Measurements from ENCODE around the gene SEPTIN1.
A peak's percentile ranks its signal among the peaks of the same experiment; 100 is the strongest.

Gene SEPTIN1

DNA sequence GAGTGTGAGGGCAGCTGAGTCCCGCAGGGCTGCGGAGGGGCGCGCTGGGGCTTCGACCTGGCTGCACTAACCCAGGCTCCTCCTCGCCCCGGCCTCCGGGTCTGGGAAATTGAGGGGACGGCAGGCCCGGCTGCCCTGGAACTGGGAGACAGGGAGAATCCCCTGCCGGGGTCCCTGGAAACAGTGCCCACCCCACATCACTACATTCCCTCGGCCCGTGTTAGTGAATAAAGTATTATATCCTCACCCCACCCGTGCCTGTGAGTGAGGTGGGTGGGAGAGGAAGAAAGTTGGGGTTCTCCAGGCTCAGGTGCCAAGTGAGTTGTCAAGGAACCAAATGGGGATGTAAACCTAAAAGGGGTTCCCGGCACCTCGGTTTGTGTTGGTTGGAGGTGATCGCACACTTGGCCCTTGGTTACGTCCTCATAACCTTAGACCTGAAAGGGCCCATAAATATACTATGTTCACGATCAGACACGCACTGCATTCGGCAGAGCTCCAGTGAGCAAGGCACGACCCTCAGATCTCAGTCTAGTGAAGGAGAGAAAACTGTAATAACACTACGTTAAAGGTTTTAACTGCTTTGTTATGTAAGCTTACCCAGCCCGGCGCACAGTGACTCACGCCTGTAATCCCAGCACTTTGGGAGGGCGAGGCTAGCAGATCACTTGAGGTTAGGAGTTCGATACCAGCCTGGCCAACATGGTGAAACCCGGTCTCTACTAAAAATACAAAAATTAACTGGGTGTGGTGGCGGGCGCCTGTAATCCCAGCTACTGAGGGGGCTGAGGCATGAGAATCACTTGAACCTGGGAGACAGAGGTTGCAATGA is 36.2 kb upstream of the SEPTIN1 start:
- TF ChIP-seq CTCF (IDR thresholded peaks at IDR 0.05; ENCODE audit: borderline replicate concordance, insufficient read depth, low read depth, low read length): no peak
- H3K4me3 ChIP-seq (ENCODE audit: low read depth, low read length): peak overlapping the region; percentile 49

- H3K4me3 ChIP-seq (ENCODE audit: low read depth, low read length): peak overlapping the region; percentile 49
- TF ChIP-seq CTCF (IDR thresholded peaks at IDR 0.05; ENCODE audit: borderline replicate concordance, insufficient read depth, low read depth, low read length): peak; percentile 14; the same call in 1 of the 2 replicates
Observed at GRCh38 chr16:30417529-30418349, 35.4 kb upstream of the SEPTIN1 start.

DNA sequence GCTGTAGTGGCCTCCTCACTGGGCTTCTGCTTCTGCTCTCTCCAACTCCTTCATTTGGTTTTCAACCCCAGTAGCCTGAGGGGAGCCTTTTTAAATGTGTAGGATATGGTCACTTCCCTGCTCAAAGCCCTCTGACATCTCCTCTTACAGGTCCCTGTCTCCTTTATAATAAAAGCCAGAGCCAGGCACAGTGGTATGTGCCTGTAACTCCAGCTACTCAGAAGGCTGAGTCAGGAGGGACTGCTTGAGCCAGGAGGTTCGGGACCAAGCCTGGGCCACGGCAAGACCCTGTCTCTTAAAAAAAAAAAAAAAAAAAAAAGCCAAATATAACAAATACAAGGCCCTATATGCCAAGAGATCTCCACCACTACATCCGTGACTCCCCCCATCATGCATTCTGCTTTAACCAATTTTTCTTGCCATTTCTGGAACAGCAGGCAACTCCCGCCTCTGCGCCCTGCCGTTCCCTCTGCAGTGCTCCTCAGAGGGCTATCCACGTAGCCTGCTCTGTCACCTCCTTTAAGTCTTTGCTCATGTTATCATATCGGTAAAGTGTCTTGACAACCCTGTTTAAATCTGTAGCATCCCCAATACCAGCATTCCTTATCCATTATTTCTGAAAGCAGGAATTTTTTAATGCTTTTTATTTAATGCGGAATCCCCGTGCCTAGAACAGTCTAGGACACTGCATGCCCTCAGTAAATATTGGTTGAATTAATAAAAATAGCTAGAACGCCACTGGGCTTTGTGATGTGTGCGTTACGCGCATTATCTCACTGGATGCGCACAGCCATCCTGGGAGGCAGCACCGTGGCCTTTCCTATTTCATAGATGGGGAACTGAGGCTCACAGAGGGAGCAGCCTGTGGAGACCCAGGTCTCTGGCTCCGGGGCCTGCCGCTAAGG is 34.5 kb upstream of the SEPTIN1 start:
- no peak for TF ChIP-seq CTCF (IDR thresholded peaks at IDR 0.05; ENCODE audit: borderline replicate concordance, insufficient read depth, low read depth, low read length)
- no peak overlapping the region for H3K4me3 ChIP-seq (ENCODE audit: low read depth, low read length)

GRCh38 chr16:30416047-30416603 is 33.8 kb upstream of the SEPTIN1 start:
- TF ChIP-seq CTCF (IDR thresholded peaks at IDR 0.05; ENCODE audit: borderline replicate concordance, insufficient read depth, low read depth, low read length): no peak
- no peak overlapping the region for H3K4me3 ChIP-seq (ENCODE audit: low read depth, low read length)

GRCh38 chr16:30414159-30414558 is 31.8 kb upstream of the SEPTIN1 start:
- TF ChIP-seq CTCF (IDR thresholded peaks at IDR 0.05; ENCODE audit: borderline replicate concordance, insufficient read depth, low read depth, low read length): no peak
- no peak overlapping the region for H3K4me3 ChIP-seq (ENCODE audit: low read depth, low read length)

- TF ChIP-seq CTCF (IDR thresholded peaks at IDR 0.05; ENCODE audit: borderline replicate concordance, insufficient read depth, low read depth, low read length): no peak
- no peak overlapping the region for H3K4me3 ChIP-seq (ENCODE audit: low read depth, low read length)
Observed at GRCh38 chr16:30413112-30413806, 30.9 kb upstream of the SEPTIN1 start.

All from GM12875 (cell line).